Measurements from ENCODE around the gene FBLIM1.

GRCh38 chr1:15740924-15741850, 17.4 kb upstream of the FBLIM1 start:
- TF ChIP-seq CTCF (IDR thresholded peaks at IDR 0.05), result peak; percentile 89 to 96 (median 93)
- no peak for TF ChIP-seq POLR2A (IDR thresholded peaks at IDR 0.05)
